PFSK-1 (cell line): ENCODE results near the gene MCTP1.

ENCODE experiments used
- POLR2AphosphoS5 ChIP-seq: IDR thresholded peaks from 2 replicates; pipeline ENCODE4 v1.6.1; 2012; ENCODE audit warnings: low read depth, mild to moderate bottlenecking, control low read depth, low read length, moderate library complexity
- SIN3A ChIP-seq: IDR thresholded peaks from 2 replicates; pipeline ENCODE4 v1.6.1; 2012; ENCODE audit warnings: mild to moderate bottlenecking, low read length, moderate library complexity, borderline replicate concordance; ENCODE audit not compliant: insufficient read depth
- TAF1 ChIP-seq: IDR thresholded peaks from 2 replicates; pipeline ENCODE4 v1.6.1; 2012; ENCODE audit warnings: low read length, control low read depth, borderline replicate concordance; ENCODE audit not compliant: insufficient read depth

DNA sequence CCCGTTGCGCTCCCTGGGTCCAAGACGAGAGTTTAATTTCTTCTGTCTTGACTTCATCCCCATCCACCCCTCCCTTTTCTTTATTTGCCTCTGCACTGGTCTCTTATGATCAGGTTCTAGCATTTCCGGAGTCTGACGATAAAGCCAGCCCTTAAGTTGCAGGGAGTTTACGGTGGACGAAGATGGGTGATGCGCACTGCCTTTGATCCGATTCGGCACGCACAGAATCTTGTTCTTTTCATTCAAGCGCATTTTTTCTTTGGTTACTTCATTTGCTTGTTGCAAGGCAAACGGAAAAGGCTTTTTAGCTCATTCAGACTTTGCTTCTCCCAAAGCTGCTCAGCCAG is 488 bp upstream of the MCTP1 start:
- TF ChIP-seq SIN3A: no peak
- TF ChIP-seq TAF1: no peak
- TF ChIP-seq POLR2AphosphoS5: no peak
